ENCODE results near the gene GASK1A. TPM values are rescaled to one million over a fixed set of nuclear protein-coding genes. Genes with fewer than 3 reads are reported as not detected.

GASK1A gene
- total and polyA plus RNA-seq, 2 donors (not counting 3 experiments of a cell fraction or from before 2014, with no cell fraction given) = 0.04 TPM; not detected in 1

GRCh38 chr3:43015572-43015971 is 36.5 kb downstream of the GASK1A start:
- TF ChIP-seq MAX (IDR thresholded peaks at IDR 0.05; ENCODE audit: insufficient read depth, insufficient read length) = no peak
- no peak for TF ChIP-seq EZH2 (IDR thresholded peaks at IDR 0.05; ENCODE audit: borderline replicate concordance, low read depth, low read length, severe bottlenecking)
- TF ChIP-seq GATA2 (IDR thresholded peaks at IDR 0.05; ENCODE audit: insufficient read depth, insufficient read length, low read depth, low read length) = no peak
- no peak for TF ChIP-seq FOS (IDR thresholded peaks at IDR 0.05; ENCODE audit: borderline replicate concordance, insufficient read depth, low read length)
- TF ChIP-seq MYC (IDR thresholded peaks at IDR 0.05; ENCODE audit: low read depth, low read length) = no peak
- DNase-seq (ENCODE audit: low read depth, low spot score) (no peak), FAIRE-seq (no peak)
- Histone ChIP-seq H3K4me1 (ENCODE audit: control insufficient read depth, extremely low read depth, insufficient read depth, low read length) (no peaks in the 10 kb centered on the region), H3K27me3 (ENCODE audit: control insufficient read depth in 2 of 2, insufficient read depth in 2 of 2, low read length in 2 of 2) (no peaks in the 10 kb centered on the region), H3K9ac (replicated peaks; ENCODE audit: extremely low read depth, insufficient read depth, low read length) (no peak overlapping the region), H3K4me2 (ENCODE audit: insufficient read depth, low read length) (no peak overlapping the region), H3K9me1 (replicated peaks; ENCODE audit: control insufficient read depth, extremely low read depth, insufficient read depth, low read length) (no peaks in the 10 kb centered on the region), H3K9me3 (replicated peaks; ENCODE audit: control insufficient read depth, insufficient read depth, low read length) (no peaks in the 10 kb centered on the region), H4K20me1 (replicated peaks; ENCODE audit: control insufficient read depth, extremely low read depth, insufficient read depth, low read length) (no peaks in the 10 kb centered on the region), H2AFZ (ENCODE audit: low read depth, low read length) (no peak overlapping the region), H3K36me3 (ENCODE audit: control insufficient read depth in 2 of 2, extremely low read depth in 1 of 2, insufficient read depth in 2 of 2, low read length in 2 of 2) (no peaks in the 10 kb centered on the region), H3K27ac (ENCODE audit: insufficient read depth, low read depth, low read length) (no peak overlapping the region), H3K4me3 (replicated peaks in 1 of 3; ENCODE audit: insufficient read depth in 1 of 3, low read depth in 1 of 3, low read length in 3 of 3) (no peak overlapping the region), H3K79me2 (ENCODE audit: control insufficient read depth, insufficient read depth, low read length) (no peaks in the 10 kb centered on the region)
- intact Hi-C loops (cut with micrococcal nuclease) = no loop called here
- no TSS peak for BruUV-seq (replicated peaks)
- CTCF ChIA-PET = no interaction called here
- dilution Hi-C loops (cut with MboI; ENCODE audit: extremely low pct_ligation_motif_present, low sequenced_read_pairs) = no loop called here
- POLR2A ChIA-PET = no interaction called here

GRCh38 chr3:43015991-43016865 is 37.1 kb downstream of the GASK1A start:
- H3K9ac ChIP-seq (replicated peaks; ENCODE audit: extremely low read depth, insufficient read depth, low read length) = no peak overlapping the region
- FAIRE-seq = no peak
- H3K4me1 ChIP-seq (ENCODE audit: control insufficient read depth, extremely low read depth, insufficient read depth, low read length) = no peaks in the 10 kb centered on the region
- ChIA-PET POLR2A (no interaction called here), CTCF (no interaction called here)
- no peak for DNase-seq (ENCODE audit: low read depth, low spot score)
- H3K9me3 ChIP-seq (replicated peaks; ENCODE audit: control insufficient read depth, insufficient read depth, low read length) = no peaks in the 10 kb centered on the region
- no peak for TF ChIP-seq POLR2AphosphoS5 (IDR thresholded peaks at IDR 0.05; ENCODE audit: insufficient read depth, low read depth, low read length)
- no peak for TF ChIP-seq MYC (IDR thresholded peaks at IDR 0.05; ENCODE audit: low read depth, low read length)
- TF ChIP-seq JUN (IDR thresholded peaks at IDR 0.05; ENCODE audit: borderline replicate concordance, insufficient read depth, insufficient read length, low read depth) = no peak
- no peak overlapping the region for H2AFZ ChIP-seq (ENCODE audit: low read depth, low read length)
- no peak overlapping the region for H3K27ac ChIP-seq (ENCODE audit: insufficient read depth, low read depth, low read length)
- no peaks in the 10 kb centered on the region for H3K79me2 ChIP-seq (ENCODE audit: control insufficient read depth, insufficient read depth, low read length)
- H3K4me3 ChIP-seq (replicated peaks in 1 of 3; ENCODE audit: insufficient read depth in 1 of 3, low read depth in 1 of 3, low read length in 3 of 3) = no peak overlapping the region
- no peak overlapping the region for H3K4me2 ChIP-seq (ENCODE audit: insufficient read depth, low read length)
- no peaks in the 10 kb centered on the region for H3K36me3 ChIP-seq (ENCODE audit: control insufficient read depth in 2 of 2, extremely low read depth in 1 of 2, insufficient read depth in 2 of 2, low read length in 2 of 2)
- BruUV-seq (replicated peaks) = no TSS peak
- no peaks in the 10 kb centered on the region for H4K20me1 ChIP-seq (replicated peaks; ENCODE audit: control insufficient read depth, extremely low read depth, insufficient read depth, low read length)
- dilution Hi-C loops (cut with MboI; ENCODE audit: extremely low pct_ligation_motif_present, low sequenced_read_pairs) = no loop called here
- intact Hi-C loops (cut with micrococcal nuclease) = no loop called here
- no peaks in the 10 kb centered on the region for H3K27me3 ChIP-seq (ENCODE audit: control insufficient read depth in 2 of 2, insufficient read depth in 2 of 2, low read length in 2 of 2)
- no peaks in the 10 kb centered on the region for H3K9me1 ChIP-seq (replicated peaks; ENCODE audit: control insufficient read depth, extremely low read depth, insufficient read depth, low read length)

Data from endothelial cell of umbilical vein (primary cell).